Measurements from ENCODE around the gene RTN4R. TPM values are rescaled to one million over a fixed set of nuclear protein-coding genes. Genes with fewer than 3 reads are reported as not detected.

Gene RTN4R
- total and polyA plus RNA-seq, 9 of the 15 experiments (the other 6 are each of a cell fraction or from before 2014, with no cell fraction given), result 0.04 to 2.8 (median 1.4) TPM; not detected in 3

- TF ChIP-seq CHAMP1 (IDR thresholded peaks at IDR 0.05) (no peak), PHB (CRISPR knock-in tag; IDR thresholded peaks at IDR 0.05) (no peak), ZBTB9 (CRISPR knock-in tag; IDR thresholded peaks at IDR 0.05) (peak; percentile 81; the same call in 1 of the 2 replicates), ATF1 (CRISPR knock-in tag; IDR thresholded peaks at IDR 0.05) (no peak), ATF1 (tag; IDR thresholded peaks at IDR 0.05) (peak; percentile 30; the same call in 1 of the 2 replicates), ID3 (CRISPR knock-in tag; IDR thresholded peaks at IDR 0.05) (no peak), ID3 (tag; IDR thresholded peaks at IDR 0.05) (peak; percentile 83; the same call in 1 of the 2 replicates), HIVEP1 (CRISPR knock-in tag; IDR thresholded peaks at IDR 0.05) (peak; percentile 75; the same call in 1 of the 2 replicates), ZFX (CRISPR knock-in tag; IDR thresholded peaks at IDR 0.05) (peak; percentile 50), RNF219 (CRISPR knock-in tag; IDR thresholded peaks at IDR 0.05) (no peak), ILF3 (IDR thresholded peaks at IDR 0.05; ENCODE audit: borderline replicate concordance) (no peak), SRF (CRISPR knock-in tag; IDR thresholded peaks at IDR 0.05) (0 out of 4 replicates have a peak, but pooled peaks of 1 of the 2 experiments have one; percentile 17), ZFP30 (CRISPR knock-in tag; IDR thresholded peaks at IDR 0.05; ENCODE audit: borderline replicate concordance) (peak; percentile 81; the same call in 1 of the 2 replicates), USF1 (CRISPR knock-in tag; IDR thresholded peaks at IDR 0.05) (no peak), ZNF282 (CRISPR knock-in tag; IDR thresholded peaks at IDR 0.05) (no peak), RCOR1 (IDR thresholded peaks at IDR 0.05; ENCODE audit: borderline replicate concordance in 1 of 2, low read depth in 2 of 2, low read length in 2 of 2) (peak in 1 of 2 experiments; percentile 52; a peak in 2 of 4 replicates), HDAC8 (tag; IDR thresholded peaks at IDR 0.05) (peak; percentile 72), ZNF583 (CRISPR knock-in tag; IDR thresholded peaks at IDR 0.05) (0 out of 2 replicates have a peak, but pooled peaks have one; percentile 63), ZNF133 (CRISPR knock-in tag; IDR thresholded peaks at IDR 0.05) (peak; percentile 22; the same call in 1 of the 2 replicates), CREM (IDR thresholded peaks at IDR 0.05; ENCODE audit: low read depth) (no peak), MTA1 (IDR thresholded peaks at IDR 0.05; ENCODE audit: borderline replicate concordance) (no peak), EP300 (IDR thresholded peaks at IDR 0.05; ENCODE audit: low read length) (peak; percentile 49)
Measured at GRCh38 chr22:20257212-20258020, 10.7 kb downstream of the RTN4R start (continued).

Measured in K562 (cell line).